Activated CD8-positive, alpha-beta memory T cell treated with anti-CD3 and anti-CD28 coated beads for 4 hours (primary cell): ENCODE data around the gene TMEM218.
"Not testable (repeated sequence)": the region's sequence is repeated elsewhere in the genome, so short reads cannot be mapped to it uniquely, and the experiment has no call there.

Experiments
- DNase-seq, 2 donors: peaks; one replicate each; pipeline ENCODE4 v3.0.0-alpha.2; 2020; ENCODE audit warnings: low read depth in 2 of 2

Gene TMEM218

GRCh38 chr11:125075242-125075625 lies 36.2 kb downstream of the TMEM218 start:
- no peak for DNase-seq

GRCh38 chr11:125074511-125075241 lies 36.8 kb downstream of the TMEM218 start:
- DNase-seq = no peak

- no peak for DNase-seq
Measured at GRCh38 chr11:125073616-125074483, 37.6 kb downstream of the TMEM218 start.

- no peak for DNase-seq
Measured at GRCh38 chr11:125072961-125073590, 38.4 kb downstream of the TMEM218 start.

- DNase-seq = no peak
Measured at GRCh38 chr11:125072218-125072960, 39.0 kb downstream of the TMEM218 start.

GRCh38 chr11:125071846-125072217 lies 39.6 kb downstream of the TMEM218 start:
- no peak for DNase-seq

- no peak for DNase-seq
Measured at GRCh38 chr11:125071435-125071834, 40.0 kb downstream of the TMEM218 start.

- DNase-seq = no peak
Measured at GRCh38 chr11:125070699-125071254, 40.6 kb downstream of the TMEM218 start.

- DNase-seq = no peak
Measured at GRCh38 chr11:125069796-125070195, 41.6 kb downstream of the TMEM218 start.

GRCh38 chr11:125069008-125069407 lies 42.4 kb downstream of the TMEM218 start:
- DNase-seq = no peak

- no peak for DNase-seq
Measured at GRCh38 chr11:125068368-125068767, 43.1 kb downstream of the TMEM218 start.

- no peak for DNase-seq
Measured at GRCh38 chr11:125064070-125064469, 47.4 kb downstream of the TMEM218 start.

GRCh38 chr11:125063429-125064043 lies 47.9 kb downstream of the TMEM218 start:
- DNase-seq = no peak

GRCh38 chr11:125062931-125063428 lies 48.4 kb downstream of the TMEM218 start, which contains the start of gene SLC37A2:
Gene SLC37A2 (plus strand): TSS chr11:125063305. CDS start chr11:125063368, 63 bp downstream.
- DNase-seq = peak in 1 of 2 donors; percentile 17

GRCh38 chr11:125062218-125062930 lies 49.1 kb downstream of the TMEM218 start:
- DNase-seq = no peak

GRCh38 chr11:125061281-125061680 lies 50.1 kb downstream of the TMEM218 start:
- DNase-seq = no peak

- no peak for DNase-seq
Measured at GRCh38 chr11:125057693-125058016, 53.8 kb downstream of the TMEM218 start.

- no peak for DNase-seq
Measured at GRCh38 chr11:125056931-125057692, 54.3 kb downstream of the TMEM218 start.

- not testable (repeated sequence) for DNase-seq
Measured at GRCh38 chr11:125056111-125056510, 55.3 kb downstream of the TMEM218 start.
